GM21529 (cell line): ENCODE measurements around the gene CDC73.
A peak's percentile ranks its signal among the peaks of the same experiment; 100 is the strongest.
"Not testable (repeated sequence)": the region's sequence is repeated elsewhere in the genome, so short reads cannot be mapped to it uniquely, and the experiment has no call there.

ENCODE experiments used
- ATAC-seq: cut with Tn5 transposase; IDR thresholded peaks from one replicate; pipeline ENCODE4 v1.9.1; 2021; ENCODE audit not compliant: unreplicated experiment

CDC73 gene

DNA sequence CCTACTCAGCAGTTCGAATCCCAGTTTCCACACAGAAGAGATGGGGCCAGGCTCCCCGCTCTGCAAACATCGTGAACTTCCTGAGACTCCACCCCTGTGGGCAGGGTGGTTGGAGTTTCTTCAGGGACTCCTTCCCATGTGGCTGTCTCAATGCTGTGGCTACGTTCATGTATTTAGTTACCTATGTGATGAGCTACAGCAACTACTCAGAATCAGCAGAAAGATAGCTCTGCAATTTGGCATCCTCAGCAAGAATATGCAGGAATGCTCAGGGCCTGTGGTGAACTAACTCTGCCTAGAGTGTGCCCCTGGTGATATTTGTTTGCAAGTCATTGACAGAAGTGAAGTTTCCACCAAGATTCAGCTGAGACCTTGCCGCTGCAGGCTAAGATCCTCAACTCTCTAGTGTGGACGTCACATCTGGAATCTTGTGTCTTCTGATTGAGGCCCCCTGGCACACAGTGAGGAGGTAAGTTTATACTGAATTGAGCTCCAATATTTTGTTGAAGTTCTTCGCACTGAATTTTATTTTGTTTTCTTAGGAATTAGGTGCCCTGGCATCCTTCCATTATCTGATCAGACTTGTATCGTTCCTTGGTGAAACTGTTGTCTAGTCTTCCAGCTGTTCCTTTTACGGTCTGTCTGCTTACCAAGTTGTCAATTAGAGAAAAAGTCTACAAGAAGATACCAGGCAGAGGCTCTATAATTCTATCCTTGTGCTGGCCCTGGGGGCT is 8.4 kb upstream of the CDC73 start:
- ATAC-seq: no peak

DNA sequence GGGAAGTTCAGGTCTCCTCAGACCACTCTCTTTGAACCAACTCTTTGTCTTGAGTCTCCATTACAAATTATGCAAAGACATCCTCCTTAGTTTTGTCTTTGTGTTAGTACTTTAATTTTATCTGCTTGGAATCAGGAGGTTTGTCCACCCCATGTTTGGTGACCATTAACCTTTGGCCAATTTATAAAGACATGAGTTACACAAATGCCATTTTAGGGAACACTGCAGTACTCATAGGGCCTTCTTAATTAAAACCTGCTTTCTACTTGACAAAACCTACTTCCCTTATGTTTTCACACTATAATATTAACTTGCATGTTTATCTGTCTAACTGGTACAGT is 7.9 kb upstream of the CDC73 start:
- no peak for ATAC-seq

DNA sequence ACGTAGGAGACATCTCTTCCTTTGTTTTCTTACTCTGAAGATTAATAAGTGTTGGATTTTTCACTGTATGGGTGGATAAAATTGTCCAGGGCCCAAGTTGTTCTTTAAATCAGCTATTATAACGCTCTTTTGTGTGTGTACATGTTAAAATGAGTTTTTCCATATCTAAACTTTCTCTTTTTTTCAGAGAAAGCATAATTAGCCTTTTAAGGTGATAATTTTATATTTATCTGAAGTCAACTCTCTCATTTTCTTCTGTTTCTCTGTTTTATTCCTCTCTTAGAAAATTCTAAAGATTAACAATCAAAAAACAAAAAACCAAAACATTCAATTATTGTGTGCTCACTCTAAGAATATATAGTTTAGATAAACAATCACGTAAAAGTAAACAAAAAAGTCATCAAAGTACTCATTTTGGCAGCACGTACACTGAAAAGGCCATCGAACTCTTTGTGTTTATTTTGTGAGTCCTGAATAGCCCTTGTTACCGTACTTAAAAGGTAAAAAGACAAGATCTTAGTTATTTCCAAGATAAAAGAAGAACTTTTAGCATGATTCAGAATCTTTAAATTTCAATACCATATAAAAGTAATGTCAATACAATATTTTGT is 7.2 kb upstream of the CDC73 start:
- ATAC-seq: no peak

DNA sequence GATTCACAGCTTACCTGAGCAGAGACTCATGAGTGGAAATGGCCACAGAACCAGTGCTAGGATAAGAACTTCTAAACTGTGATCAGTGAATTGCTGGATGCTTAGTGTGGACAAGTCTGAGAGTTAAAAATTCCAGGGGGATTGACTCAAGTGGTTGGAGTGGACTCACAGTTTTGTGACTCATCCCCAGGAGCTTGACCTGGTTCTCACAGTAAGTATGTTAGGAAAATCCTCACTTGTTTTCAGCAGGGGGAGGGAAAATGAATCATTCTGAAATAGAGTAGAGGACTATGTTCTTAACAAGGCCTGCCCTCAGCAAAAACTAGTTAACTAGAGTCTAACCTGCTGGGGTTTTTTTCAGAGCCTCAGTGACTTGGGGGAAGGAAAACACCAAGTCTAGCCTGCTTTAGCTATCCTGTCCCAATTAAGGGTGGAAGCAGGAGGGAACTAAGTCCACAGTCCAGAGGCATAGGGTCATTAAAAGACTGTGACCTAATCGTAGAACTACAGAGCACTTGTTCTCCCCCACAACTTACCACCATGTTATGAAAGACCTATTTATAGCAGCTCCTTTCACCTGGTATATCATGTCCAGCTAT is 6.1 kb upstream of the CDC73 start:
- no peak for ATAC-seq

DNA sequence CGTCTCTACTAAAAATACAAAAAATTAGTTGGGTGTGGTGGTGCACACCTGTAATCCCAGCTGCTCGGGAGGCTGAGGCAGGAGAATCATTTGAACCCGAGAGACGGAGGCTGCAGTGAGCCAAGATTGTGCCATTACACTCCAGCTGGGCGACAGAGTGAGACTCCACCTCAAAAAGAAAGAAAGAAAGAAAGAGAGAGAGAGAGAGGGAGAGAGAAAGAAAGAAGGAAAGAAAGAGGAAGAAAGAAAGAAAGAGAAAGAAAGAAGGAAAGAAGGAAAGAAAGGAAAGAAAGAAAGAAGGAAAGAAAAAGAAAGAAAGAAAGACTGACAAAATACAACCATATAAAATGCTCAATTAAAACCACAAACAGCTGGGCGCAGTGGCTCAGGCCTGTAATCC is 4.7 kb upstream of the CDC73 start:
- ATAC-seq: not testable (repeated sequence)

DNA sequence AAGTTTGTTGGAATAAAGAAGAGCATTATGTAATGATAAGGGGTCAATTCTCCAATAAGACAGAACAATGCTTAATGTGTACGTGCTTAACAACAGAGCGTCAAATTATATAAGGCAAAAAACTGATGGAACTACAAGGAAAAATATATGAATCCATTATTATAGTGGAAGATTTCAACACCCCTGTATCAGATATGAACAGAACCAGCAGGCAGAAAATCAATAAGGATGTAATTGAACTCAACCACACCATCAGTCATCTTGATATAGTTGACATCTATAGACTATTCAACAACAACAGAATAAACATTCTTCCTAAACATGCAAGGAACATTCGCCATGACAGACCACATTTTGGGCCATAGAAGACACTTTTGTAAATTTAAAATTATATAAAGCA is 3.6 kb upstream of the CDC73 start:
- ATAC-seq: no peak

DNA sequence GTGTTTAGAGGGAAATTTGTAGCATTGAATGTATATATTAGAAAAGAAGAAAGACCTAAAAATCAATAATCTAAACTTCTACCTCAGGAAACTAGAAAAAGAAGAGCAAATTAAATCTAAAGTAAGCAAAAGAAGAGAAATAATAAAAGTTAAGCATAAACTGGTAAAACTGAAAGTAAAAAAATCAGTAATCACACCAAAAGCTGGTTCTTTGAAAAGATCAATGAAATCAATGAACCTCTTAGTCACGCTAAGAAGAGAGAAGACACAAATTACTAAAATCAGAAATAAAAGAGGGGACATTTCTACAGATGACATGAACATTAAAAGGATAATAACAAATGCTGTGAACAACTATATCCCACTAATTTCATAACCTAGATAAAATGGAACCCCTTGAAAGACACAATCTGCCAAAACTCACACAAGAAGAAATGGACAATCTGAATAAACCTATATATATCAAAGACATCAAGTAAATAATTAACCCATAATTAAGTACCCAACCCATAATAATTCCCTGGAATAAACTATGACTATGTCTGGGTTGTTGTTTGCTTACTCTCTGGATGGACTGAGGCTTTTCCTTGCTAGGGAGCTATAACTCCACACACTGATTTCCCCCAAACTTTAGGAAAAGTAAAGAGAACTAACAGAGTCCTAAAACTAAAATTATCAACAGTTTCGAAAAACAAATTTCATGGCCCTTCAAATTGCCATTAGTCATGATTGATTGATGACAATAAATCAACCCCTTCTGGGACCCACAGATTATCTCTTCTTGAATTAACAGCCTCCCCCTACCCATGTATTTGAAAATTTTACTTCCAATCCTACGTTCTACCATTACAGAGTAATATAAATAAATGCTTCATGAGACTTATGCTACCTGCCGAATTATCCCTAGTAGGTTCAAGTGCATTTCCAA is 2.8 kb upstream of the CDC73 start:
- ATAC-seq: no peak

DNA sequence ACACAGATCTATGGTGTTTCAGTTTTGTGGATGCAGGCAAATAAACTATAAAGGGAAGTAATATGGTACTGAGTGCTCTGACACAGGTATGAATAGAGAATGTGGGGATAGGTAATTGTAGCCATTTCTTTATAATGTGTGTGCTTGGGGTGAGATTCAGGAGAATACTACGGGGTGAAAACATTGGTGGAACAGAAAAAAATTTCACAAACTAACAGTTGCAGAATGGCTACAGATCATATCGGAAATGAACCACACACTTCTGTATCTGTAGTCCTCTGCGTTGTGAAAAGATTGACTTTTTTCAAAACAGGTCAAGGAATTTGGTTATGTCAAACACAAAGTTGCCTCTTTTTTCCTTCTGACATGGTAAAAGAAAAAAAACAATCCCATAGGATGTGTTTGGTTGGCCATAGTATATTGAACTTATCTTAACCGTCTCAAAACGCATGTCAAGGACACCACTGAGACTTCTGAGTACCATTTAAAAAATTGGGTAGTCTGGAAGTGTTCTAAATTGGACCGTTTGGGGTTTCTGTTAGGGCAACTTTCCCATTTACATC is 1.1 kb upstream of the CDC73 start:
- ATAC-seq: no peak

DNA sequence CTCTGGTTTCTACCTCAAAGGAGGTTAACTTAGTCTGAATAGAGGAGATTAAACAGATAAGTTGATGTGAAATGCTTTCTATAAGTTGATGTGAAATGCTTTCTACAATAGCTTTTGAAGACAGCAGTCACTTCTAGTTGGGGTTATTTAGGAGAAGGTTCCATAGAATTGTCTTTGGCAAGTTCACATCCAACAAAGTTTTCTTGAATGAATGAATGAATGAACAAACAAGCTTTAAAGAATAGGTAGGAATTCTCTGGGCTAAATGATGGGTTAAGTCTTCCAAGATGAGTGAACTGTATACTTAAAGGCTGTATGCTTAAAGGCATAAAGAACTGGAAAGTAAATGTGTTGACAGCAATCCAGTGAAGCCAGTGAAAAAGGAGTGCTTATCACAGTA is 1.9 kb downstream of the CDC73 start:
- ATAC-seq: no peak

DNA sequence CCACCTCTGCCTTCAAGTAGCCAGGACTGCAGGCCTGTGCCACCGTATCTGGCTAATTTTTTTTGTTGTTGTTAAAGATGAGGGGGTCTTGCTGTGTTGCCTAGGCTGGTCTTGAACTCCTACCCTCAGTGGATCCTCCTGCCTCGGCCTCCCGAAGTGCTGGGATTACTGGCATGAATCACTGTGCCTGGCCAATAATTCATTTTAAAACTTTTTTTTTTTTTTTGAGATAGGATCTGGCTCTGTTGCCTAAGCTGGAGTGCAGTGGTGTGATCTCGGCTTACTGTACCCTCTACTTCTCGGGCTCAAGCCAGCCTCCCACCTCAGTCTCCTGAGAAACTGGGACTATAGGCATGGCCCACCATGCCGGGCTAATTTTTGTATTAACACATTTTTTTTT is 3.5 kb downstream of the CDC73 start:
- no peak for ATAC-seq

DNA sequence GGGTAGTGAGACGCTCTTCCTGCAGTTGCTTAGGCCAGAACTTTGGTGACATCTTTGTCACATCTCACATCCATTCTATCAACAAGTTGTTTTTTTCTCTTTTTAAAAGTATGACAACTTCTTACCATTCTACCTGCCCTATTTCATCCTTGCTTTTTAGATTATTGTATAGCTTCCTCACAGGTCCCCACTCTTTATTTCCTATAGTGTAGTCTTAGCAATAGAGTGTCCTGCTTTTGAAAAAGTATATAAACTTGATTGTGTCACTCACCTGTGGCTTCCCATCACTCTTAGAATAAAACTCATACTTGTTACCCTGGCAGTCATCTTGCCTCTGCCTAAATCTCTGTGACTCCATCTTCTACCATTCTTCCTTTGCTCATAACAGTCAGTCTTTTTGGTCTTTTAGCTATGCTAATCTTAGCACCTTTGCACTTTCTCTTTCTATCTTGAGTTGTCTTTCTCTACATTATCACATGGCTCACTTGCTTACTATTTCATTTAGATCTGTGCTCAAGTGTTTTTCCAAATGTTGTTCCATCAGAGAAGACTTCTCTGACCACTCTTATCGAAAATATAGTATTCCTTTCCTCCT is 9.5 kb downstream of the CDC73 start:
- peak; percentile 68 for ATAC-seq

DNA sequence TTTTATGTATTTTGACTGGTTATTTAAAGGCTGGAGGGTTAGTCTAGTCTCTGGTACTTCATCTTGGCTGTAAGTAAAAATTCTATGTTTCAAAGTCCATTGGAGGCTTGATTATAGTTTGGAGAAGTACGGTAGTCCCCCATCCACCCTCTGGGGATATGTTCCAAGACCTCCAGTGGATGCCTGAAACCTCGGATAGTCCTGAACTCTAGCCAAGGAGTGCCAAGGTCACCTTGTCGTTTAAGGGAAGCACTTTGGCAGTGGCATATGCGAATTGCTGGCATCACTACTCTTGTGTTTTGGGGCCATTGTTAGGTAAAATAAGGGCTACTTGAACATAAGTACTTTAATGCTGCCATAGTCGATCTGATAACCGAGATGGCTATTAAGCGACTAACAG is 18.4 kb downstream of the CDC73 start:
- ATAC-seq: no peak

DNA sequence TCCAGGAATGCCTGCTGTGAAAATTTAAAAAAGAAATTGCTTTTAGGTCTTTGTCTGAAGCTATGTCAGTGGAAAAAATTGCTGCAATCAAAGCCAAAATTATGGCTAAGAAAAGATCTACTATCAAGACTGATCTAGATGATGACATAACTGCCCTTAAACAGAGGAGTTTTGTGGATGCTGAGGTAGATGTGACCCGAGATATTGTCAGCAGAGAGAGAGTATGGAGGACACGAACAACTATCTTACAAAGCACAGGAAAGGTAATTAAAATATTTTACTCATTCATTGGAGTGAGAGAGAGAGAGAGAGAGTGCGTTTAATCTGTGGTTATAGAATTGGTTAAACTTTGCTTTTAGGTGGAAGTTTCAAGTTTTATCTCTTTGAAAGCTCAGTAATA is 20.0 kb downstream of the CDC73 start:
- no peak for ATAC-seq

DNA sequence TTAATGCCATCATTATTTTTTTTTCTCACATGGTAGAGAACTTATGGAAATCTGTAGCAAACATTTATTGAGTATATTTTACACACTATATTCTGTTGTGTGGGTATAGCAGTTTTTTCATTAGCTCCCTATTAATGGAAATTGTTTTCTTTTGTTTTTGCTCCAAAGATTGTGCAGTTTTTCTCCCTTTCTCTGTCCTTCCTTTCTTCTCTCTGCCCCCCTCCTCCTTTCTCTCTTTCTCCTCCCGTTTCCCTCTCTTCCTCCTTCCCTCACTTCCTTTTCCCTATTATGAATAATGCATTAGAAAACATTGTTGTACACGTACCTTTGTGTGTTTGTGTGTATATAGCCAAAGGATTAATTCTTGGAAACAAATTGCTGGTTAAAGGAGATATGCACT is 20.6 kb downstream of the CDC73 start:
- no peak for ATAC-seq

DNA sequence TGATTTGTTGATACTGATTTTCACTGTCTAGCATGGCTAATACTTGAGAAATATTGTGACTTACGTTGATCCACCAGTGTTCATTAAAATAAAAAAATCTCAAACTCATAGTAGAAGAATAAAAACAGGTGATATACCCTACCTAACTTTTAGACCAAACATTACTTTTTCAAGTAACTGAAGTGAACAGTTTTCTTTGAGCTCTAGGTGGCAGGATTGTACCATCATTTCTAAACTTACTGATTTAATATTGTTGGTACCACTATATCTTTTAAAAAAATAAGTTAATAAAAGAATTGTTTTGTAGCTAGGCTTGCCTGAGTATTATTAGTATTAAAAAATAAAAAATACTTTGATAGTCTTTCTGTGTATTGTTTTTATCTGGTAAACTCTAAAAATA is 21.5 kb downstream of the CDC73 start:
- no peak for ATAC-seq

DNA sequence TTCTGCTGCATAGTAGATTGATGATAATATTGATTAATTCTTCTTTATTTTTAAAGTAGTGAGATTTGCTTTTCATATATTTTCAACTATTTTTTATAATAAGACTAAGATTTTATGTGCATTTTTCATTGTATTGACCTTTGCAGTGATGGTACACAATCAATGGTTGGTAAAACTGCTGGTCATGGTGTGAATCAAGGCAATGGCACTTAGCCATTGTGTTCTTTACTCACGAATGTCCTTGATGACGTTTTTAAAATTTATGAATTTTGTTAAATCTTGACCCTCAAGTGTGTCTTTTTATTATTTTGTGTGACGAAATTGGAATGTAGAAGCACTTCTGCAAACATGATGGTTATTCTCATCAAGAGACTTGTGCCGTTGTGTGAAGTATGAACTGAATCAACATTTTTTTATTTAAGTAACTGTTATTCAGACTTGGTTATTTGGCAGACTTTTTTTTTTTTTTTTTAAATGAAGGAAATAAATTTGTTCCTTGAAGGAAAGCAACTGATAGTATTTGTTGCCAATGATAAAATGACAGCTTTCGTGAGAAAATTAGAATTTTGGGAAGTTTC is 22.6 kb downstream of the CDC73 start:
- no peak for ATAC-seq

DNA sequence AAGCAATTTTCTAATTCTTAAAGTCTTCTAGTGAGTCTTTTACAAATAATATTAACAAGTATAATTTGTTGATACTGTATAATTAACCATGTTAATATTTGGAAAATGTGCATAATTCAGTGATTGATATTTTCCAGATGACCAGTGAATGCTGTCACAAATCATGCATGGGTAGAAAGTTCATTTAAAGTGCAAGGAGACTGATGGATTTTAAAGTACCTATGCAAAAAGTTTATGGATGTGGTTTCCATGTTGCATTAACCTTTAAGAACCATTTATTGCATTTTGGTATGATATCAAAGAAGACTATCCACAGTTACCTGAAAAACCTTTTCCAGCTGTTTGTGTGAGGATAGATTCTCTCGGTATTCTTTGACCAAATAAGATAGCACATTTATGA is 23.2 kb downstream of the CDC73 start:
- ATAC-seq: no peak

DNA sequence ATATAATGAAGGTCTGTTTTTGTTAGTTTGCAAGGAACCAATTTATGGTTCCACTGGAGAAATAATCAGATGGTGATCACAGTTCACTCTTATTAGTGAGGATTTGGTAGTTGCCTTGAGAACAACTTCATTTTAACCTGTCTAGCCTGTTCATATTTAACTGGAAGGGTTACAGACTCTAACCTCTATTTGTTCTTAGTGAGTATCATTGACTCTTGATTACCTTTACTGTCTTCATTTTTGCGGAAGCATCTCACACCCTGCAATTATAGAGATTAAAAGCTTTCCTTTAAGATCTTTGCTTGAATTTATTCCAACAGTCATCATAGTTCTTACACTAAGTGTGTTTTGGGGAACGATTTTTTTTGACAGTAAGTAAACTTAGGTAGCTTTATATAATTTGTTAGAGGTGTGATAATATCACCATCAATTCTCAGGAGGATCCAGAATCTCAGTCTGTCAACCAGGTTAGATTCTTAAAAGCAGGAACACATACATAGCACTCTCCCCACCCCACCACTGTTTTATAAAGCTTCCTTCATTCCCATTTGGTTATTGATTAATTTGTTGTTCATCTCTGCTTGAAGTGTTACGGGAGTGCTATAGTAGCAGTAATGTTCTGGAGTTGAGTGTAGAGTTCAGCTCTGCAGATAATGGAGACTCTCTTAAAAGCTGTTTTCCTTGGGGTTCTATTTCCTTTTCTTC is 34.4 kb downstream of the CDC73 start:
- ATAC-seq: no peak

DNA sequence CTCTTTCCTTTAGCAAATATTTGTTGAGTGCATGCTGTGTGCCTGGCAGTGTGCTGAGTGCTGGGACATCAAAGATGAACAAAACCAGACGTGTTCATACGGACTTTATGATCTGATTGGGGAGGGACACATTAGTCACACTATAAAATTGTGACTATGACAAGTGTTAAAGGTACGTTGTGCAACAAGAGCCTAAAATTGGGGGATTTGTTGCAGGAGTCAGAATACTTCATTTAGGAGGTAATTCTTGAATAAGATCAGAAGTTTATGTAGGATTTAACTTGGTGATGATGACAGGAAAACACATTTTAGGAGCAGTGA is 35.0 kb downstream of the CDC73 start:
- no peak for ATAC-seq

DNA sequence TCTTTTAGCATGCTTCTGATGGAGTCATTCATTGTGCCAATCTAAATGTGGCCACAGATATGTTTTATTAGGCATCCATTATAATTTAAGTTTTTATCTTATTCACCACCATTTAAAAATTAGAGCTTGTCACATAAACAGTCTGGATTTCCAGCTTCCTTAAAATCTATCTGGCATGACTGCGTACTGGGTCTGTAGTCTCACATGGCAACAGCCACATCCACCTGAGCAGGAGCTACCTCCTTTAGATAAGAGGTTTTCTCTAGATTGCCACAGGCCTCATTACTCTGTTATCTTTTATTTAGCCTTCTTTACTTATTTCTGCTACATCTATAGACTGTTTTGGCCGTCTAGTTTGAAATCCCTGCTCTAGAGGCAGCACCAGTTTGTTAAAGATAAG is 35.5 kb downstream of the CDC73 start:
- ATAC-seq: no peak
